A673 (cell line): ENCODE data around the gene TBX1. TPM values are rescaled to one million over a fixed set of nuclear protein-coding genes. Genes with fewer than 3 reads are reported as not detected.

Experiments
- BruUV-seq: library from RNA; stranded (reverse); fragments of 400-500 nt; replicated peaks from 2 replicates; lab custom pipeline; 2021; lab: Mats Ljungman, UMichigan
- CTCF ChIA-PET: fragments of 300-600 bp; sonication (Branson Sonifier 250); formaldehyde crosslinking; loops from one replicate; lab custom pipeline; 2022; ENCODE audit warnings: antibody characterized with exemption; lab: Charles Lee
- POLR2A ChIA-PET: fragments of 300-600 bp; sonication (Branson Sonifier 250); formaldehyde crosslinking; loops from one replicate; lab custom pipeline; 2022; ENCODE audit warnings: antibody characterized with exemption; ENCODE audit not compliant: low non-redundant PET; lab: Charles Lee
- DNase-seq: peaks from one replicate; pipeline ENCODE4 v3.0.0-alpha.2; 2015; ENCODE audit warnings: low spot score
- H3K27ac ChIP-seq: fragments of 200-600 bp; sonication (generic); 2 replicates; pipeline ENCODE4 v1.5.1; 2016; ENCODE audit warnings: mixed run types, low read depth, mild to moderate bottlenecking, mixed read lengths, antibody characterized with exemption, low read length; ENCODE audit not compliant: poor library complexity, severe bottlenecking
- H3K27me3 ChIP-seq: fragments of 200-600 bp; sonication (generic); replicated peaks from 2 replicates; pipeline ENCODE4 v1.6.1; 2017; ENCODE audit warnings: mixed run types, low read depth, mild to moderate bottlenecking, mixed read lengths, antibody characterized with exemption, low read length; ENCODE audit not compliant: insufficient read depth, poor library complexity
- H3K36me3 ChIP-seq: fragments of 200-600 bp; sonication (generic); 2 replicates; pipeline ENCODE4 v1.6.1; 2016; ENCODE audit warnings: mixed run types, mild to moderate bottlenecking, mixed read lengths, antibody characterized with exemption, low read length; ENCODE audit not compliant: insufficient read depth, poor library complexity, severe bottlenecking
- H3K4me1 ChIP-seq: fragments of 200-600 bp; sonication (generic); 2 replicates; pipeline ENCODE4 v1.6.1; 2017; ENCODE audit warnings: mixed run types, mild to moderate bottlenecking, mixed read lengths, antibody characterized with exemption, low read length; ENCODE audit not compliant: insufficient read depth, poor library complexity, severe bottlenecking
- H3K4me3 ChIP-seq: fragments of 200-600 bp; sonication (generic); 2 replicates; pipeline ENCODE4 v1.5.1; 2016; ENCODE audit warnings: low read depth, mixed run types, mild to moderate bottlenecking, mixed read lengths, low read length; ENCODE audit not compliant: poor library complexity, severe bottlenecking
- H3K9me3 ChIP-seq: fragments of 200-600 bp; sonication (generic); 2 replicates; pipeline ENCODE4 v1.6.1; 2016; ENCODE audit warnings: mixed run types, low read depth, mild to moderate bottlenecking, mixed read lengths, antibody characterized with exemption, low read length; ENCODE audit not compliant: poor library complexity, severe bottlenecking
- EZH2 ChIP-seq: fragments of 200-600 bp; sonication (generic); IDR thresholded peaks from 2 replicates; pipeline ENCODE4 v1.6.1; 2017; ENCODE audit warnings: borderline replicate concordance, low read depth, mild to moderate bottlenecking, mixed read lengths, antibody characterized with exemption, low read length; ENCODE audit not compliant: poor library complexity, severe bottlenecking
- intact Hi-C: fragments of 100-400 bp; cut with micrococcal nuclease; formaldehyde crosslinking; loops from one replicate; pipeline ENCODE4 v1.10.0; 2022; ENCODE audit not compliant: unreplicated experiment
- total RNA-seq: library from RNA; stranded (reverse); gene quantifications from 2 replicates; pipeline ENCODE4 v1.2.3, GENCODE V29; 2021
- TF ChIP-seq, protein P1 (sequence below): fragments of 300-800, 200-600 bp; sonication (generic); conservative IDR thresholded peaks from 2 replicates; pipeline ENCODE4 v1.5.1; 2017; ENCODE audit warnings: low read depth, mild to moderate bottlenecking, antibody characterized with exemption, low read length, moderate library complexity, mixed read lengths

TBX1 gene
- total RNA-seq, 1 experiment from 2014 or later = 3.6 TPM

DNA sequence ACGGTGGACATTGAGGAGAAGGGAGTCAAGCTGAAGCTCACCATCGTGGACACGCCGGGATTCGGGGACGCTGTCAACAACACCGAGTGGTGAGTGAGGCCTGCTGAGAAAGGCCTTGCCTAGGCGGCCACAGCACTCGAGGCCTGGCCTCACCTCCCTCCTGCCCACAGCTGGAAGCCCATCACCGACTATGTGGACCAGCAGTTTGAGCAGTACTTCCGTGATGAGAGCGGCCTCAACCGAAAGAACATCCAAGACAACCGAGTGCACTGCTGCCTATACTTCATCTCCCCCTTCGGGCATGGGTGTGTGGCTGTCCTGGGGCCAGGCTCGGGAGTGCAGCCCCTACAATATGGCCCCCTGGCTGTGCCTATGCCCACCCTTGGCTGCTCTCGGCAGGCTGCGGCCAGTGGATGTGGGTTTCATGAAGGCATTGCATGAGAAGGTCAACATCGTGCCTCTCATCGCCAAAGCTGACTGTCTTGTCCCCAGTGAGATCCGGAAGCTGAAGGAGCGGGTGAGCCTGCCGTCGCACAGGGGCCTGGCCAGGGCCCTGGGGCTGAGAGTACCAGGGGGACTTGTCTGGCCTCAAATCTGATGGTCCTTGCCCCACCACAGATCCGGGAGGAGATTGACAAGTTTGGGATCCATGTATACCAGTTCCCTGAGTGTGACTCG, 40.3 kb upstream of the TBX1 start:
- Histone ChIP-seq H3K4me3 (no peak overlapping the region), H3K4me1 (peaks cover 10% of the 10 kb centered on the region), H3K27ac (no peak overlapping the region), H3K36me3 (peaks cover 31% of the 10 kb centered on the region), H3K9me3 (no peaks in the 10 kb centered on the region), H3K27me3 (no peaks in the 10 kb centered on the region)
- ChIA-PET CTCF (interaction anchor here (0.6 to 1.4 kb wide), 2 partner anchors 10 to 419 kb away, joined by 4 to 5 read pairs; no protein-coding TSS in a partner anchor), POLR2A (no interaction called here)
- TF ChIP-seq, protein P1, sequence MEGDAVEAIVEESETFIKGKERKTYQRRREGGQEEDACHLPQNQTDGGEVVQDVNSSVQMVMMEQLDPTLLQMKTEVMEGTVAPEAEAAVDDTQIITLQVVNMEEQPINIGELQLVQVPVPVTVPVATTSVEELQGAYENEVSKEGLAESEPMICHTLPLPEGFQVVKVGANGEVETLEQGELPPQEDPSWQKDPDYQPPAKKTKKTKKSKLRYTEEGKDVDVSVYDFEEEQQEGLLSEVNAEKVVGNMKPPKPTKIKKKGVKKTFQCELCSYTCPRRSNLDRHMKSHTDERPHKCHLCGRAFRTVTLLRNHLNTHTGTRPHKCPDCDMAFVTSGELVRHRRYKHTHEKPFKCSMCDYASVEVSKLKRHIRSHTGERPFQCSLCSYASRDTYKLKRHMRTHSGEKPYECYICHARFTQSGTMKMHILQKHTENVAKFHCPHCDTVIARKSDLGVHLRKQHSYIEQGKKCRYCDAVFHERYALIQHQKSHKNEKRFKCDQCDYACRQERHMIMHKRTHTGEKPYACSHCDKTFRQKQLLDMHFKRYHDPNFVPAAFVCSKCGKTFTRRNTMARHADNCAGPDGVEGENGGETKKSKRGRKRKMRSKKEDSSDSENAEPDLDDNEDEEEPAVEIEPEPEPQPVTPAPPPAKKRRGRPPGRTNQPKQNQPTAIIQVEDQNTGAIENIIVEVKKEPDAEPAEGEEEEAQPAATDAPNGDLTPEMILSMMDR = no peak
- TF ChIP-seq EZH2 = no peak
- TSS peak; percentile 21 for BruUV-seq
- intact Hi-C loops = no loop called here
- DNase-seq = no peak

DNA sequence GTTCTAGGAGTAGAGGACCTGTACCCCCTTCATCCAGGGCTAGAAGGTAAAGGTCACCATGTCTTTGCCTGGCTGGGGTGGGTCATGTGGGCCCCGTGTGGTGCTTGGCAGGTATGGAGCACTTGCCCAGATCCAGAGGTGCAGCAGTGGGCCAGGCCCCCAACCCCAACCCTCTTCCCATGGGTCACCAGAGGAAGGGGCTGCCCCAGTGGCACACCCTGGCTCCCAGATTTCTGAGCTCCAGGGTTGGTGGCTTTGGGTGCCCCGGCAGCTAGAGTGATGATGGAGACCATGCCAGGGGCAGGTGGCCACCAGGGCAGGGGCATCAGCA, 39.6 kb upstream of the TBX1 start:
- no peak overlapping the region for H3K27ac ChIP-seq
- POLR2A ChIA-PET = no interaction called here
- no peaks in the 10 kb centered on the region for H3K27me3 ChIP-seq
- H3K4me3 ChIP-seq = no peak overlapping the region
- TF ChIP-seq EZH2 = no peak
- peaks cover 31% of the 10 kb centered on the region for H3K36me3 ChIP-seq
- no peak for DNase-seq
- H3K4me1 ChIP-seq = peaks cover 8% of the 10 kb centered on the region
- no TSS peak for BruUV-seq
- CTCF ChIA-PET = no interaction called here
- intact Hi-C loops = no loop called here
- H3K9me3 ChIP-seq = no peaks in the 10 kb centered on the region

DNA sequence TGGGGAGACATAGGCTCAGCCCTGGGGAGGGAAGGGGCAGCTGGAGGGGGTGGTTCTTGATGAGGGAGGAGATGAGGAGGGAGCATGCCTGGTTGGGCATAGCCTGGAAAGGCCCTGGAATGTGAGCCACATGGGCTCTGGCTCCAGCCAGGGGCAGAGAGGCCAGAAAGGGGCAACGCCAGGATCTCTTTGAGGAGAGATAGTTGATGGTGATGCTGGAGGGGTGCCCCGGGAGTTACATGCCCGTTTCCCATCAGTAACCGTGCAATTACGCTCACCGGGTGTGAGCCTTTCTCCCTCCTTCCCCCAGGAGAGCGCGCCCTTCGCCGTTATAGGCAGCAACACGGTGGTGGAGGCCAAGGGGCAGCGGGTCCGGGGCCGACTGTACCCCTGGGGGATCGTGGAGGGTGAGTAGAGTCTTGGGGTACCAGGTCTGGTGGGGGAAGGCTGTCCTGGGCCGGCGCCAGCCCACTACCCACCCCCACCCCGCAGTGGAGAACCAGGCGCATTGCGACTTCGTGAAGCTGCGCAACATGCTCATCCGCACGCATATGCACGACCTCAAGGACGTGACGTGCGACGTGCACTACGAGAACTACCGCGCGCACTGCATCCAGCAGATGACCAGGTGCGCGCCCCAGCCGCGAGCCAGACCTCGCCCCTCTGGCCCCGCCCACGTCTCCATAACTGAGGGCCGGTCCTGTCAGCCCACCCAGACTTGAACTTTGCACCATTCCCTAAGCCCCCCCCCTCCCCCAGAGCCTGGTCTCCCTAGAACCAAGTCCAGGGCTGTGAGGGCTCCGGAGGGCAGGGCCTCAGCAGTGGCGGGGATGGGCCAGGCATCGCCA, 39.0 kb upstream of the TBX1 start:
- TF ChIP-seq EZH2 = no peak
- TF ChIP-seq, protein P1 = no peak
- no peak for DNase-seq
- BruUV-seq = no TSS peak
- Histone ChIP-seq H3K36me3 (peaks cover 31% of the 10 kb centered on the region), H3K27me3 (no peaks in the 10 kb centered on the region), H3K4me1 (peaks cover 2% of the 10 kb centered on the region), H3K9me3 (no peaks in the 10 kb centered on the region), H3K27ac (no peak overlapping the region), H3K4me3 (no peak overlapping the region)
- POLR2A ChIA-PET = no interaction called here
- intact Hi-C loops = no loop called here
- CTCF ChIA-PET = interaction anchor here (0.6 kb wide), 1 partner anchor 1688 kb away, joined by 4 read pairs; no protein-coding TSS in a partner anchor
